Upper lobe of left lung (tissue), 6 donors: ENCODE data around the gene ELL2. TPM values are rescaled to one million over a fixed set of nuclear protein-coding genes. Genes with fewer than 3 reads are reported as not detected.

ENCODE experiments used
- ATAC-seq, 2 donors: fragments of 200-7000 bp; cut with Tn5 transposase; one replicate each; pipeline ENCODE4 v1.9.1; 2022; ENCODE audit warnings: mild to moderate bottlenecking in 2 of 2, moderate library complexity in 2 of 2; ENCODE audit not compliant: low FRiP score in 2 of 2
- DNase-seq, 2 donors: peaks; one replicate each; pipeline ENCODE4 v3.0.0-alpha.2; 2019 to 2020
- H3K27ac ChIP-seq, 4 donors: fragments of 200-600 bp; sonication (generic); one replicate each; pipeline ENCODE4 v1.5.1; 2016 to 2019
- H3K27me3 ChIP-seq, 4 donors: fragments of 200-600 bp; sonication (generic); one replicate each; pipeline ENCODE4 v1.5.1; 2017 to 2019
- H3K36me3 ChIP-seq, 4 donors: fragments of 200-600 bp; sonication (generic); one replicate each; pipeline ENCODE4 v1.5.1; 2016 to 2019
- H3K4me1 ChIP-seq, 4 donors: fragments of 200-600 bp; sonication (generic); one replicate each; pipeline ENCODE4 v1.5.1; 2018 to 2019
- H3K4me3 ChIP-seq, 4 donors: fragments of 200-600 bp; sonication (generic); one replicate each; pipeline ENCODE4 v1.5.1; 2017 to 2019; ENCODE audit warnings: mild to moderate bottlenecking in 2 of 4, moderate library complexity in 1 of 4
- H3K9me3 ChIP-seq, 4 donors: fragments of 200-600 bp; sonication (generic); one replicate each; pipeline ENCODE4 v1.5.1; 2018 to 2019
- EP300 ChIP-seq, 4 donors: sonication (generic); formaldehyde crosslinking; IDR thresholded peaks; one replicate each; pipeline ENCODE4 v1.5.1; 2017; ENCODE audit warnings: antibody characterized with exemption in 4 of 4, control low read depth in 2 of 4
- POLR2A ChIP-seq, 4 donors: fragments of 450-650 bp; IDR thresholded peaks; one replicate each; pipeline ENCODE4 v1.5.1; 2016 to 2017; ENCODE audit warnings: antibody characterized with exemption in 4 of 4, mild to moderate bottlenecking in 2 of 4
- POLR2AphosphoS5 ChIP-seq, 2 donors: sonication (generic); formaldehyde crosslinking; IDR thresholded peaks; one replicate each; pipeline ENCODE4 v1.5.1; 2017; ENCODE audit warnings: antibody characterized with exemption in 2 of 2
- WGBS, 2 donors: methylation state at CpG; one replicate each; pipeline ENCODE4 v1.1.5; 2017 to 2018; 5-methylcytosine and 5-hydroxymethylcytosine counted together
- total RNA-seq, 6 donors: library from RNA; depleted of rRNA in 4 of 6; stranded (reverse); fragments of >200 nt in 4 of 6; gene quantifications; one replicate each; pipeline versions ENCODE4 v1.1.0 to v1.2.1, GENCODE V29; 2016 to 2021
- TF ChIP-seq, protein P1 (sequence below), 6 experiments: fragments of 450-650 bp in 4 of 6; fragments of 200-600 bp in 2 of 6; sonication (generic) in 2 of 6; IDR thresholded peaks; one replicate each; pipeline ENCODE4 v1.5.1; 2016 to 2019; ENCODE audit warnings: antibody characterized with exemption in 6 of 6
- donor health status: DM: no; HTN: no; CAD: no; lungs with moderate emphysema.
- donor health status: DM: no; HTN: yes; CAD: no; lungs with severe emphysema.

ELL2 gene
- total RNA-seq, 6 donors from 2014 or later = 44.4 to 203 (median 54.3) TPM

DNA sequence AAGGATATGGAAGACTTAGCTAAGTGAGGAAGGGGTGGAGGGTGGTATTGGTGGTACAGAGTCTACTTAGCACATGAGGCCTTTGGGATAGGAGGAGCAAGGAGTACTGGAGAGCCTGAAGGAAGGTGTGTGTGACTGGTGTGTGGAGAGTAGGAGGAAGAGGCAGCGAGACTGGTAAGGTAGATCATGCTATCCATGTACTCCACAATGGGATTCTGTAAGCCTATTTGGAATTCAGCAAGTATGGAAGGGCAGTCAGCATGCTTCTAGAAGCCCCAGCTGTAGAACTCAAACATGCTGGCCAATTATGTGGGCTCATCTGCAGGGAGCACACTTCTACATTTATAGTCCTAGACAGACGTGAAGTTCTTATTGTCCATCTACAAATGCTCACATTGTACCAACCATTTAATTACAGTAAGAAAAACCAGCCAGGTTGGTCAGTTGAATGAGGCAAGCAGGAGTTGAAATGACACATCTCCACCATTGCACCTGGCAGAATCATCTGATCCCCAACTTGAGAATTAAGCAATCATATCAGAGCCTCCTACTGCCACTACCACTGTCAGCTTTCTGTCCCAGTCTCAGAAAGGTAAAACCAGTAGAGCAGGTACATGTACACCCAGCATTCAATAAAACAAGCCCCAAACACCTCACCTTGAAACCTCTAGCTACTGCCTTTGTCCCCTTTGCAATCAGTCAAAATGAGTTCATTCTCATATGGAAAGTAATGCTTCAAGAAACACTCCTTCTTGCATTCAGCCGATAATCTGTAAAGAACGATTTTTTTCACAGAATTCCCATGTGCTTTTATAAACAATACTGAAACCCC, 78.2 kb downstream of the ELL2 start:
- ATAC-seq (peak in 1 of 2 donors; percentile 7), DNase-seq (no peak)
- Histone ChIP-seq H3K9me3 (no peaks in the 10 kb centered on the region), H3K4me1 (no peaks in the 10 kb centered on the region), H3K4me3 (no peak overlapping the region), H3K27me3 (no peaks in the 10 kb centered on the region), H3K27ac (no peak overlapping the region), H3K36me3 (peaks cover 0 to 18% (median 2%) of the 10 kb centered on the region in 4 donors)
- TF ChIP-seq EP300 (IDR thresholded peaks at IDR 0.05) = no peak
- no peak for TF ChIP-seq POLR2AphosphoS5 (IDR thresholded peaks at IDR 0.05)
- TF ChIP-seq POLR2A (IDR thresholded peaks at IDR 0.05) = no peak
- TF ChIP-seq, protein P1, sequence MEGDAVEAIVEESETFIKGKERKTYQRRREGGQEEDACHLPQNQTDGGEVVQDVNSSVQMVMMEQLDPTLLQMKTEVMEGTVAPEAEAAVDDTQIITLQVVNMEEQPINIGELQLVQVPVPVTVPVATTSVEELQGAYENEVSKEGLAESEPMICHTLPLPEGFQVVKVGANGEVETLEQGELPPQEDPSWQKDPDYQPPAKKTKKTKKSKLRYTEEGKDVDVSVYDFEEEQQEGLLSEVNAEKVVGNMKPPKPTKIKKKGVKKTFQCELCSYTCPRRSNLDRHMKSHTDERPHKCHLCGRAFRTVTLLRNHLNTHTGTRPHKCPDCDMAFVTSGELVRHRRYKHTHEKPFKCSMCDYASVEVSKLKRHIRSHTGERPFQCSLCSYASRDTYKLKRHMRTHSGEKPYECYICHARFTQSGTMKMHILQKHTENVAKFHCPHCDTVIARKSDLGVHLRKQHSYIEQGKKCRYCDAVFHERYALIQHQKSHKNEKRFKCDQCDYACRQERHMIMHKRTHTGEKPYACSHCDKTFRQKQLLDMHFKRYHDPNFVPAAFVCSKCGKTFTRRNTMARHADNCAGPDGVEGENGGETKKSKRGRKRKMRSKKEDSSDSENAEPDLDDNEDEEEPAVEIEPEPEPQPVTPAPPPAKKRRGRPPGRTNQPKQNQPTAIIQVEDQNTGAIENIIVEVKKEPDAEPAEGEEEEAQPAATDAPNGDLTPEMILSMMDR (IDR thresholded peaks at IDR 0.05) = no peak
- 77 to 83% methylated on average over 4 of the region's 4 CpGs for WGBS, 2 donors

DNA sequence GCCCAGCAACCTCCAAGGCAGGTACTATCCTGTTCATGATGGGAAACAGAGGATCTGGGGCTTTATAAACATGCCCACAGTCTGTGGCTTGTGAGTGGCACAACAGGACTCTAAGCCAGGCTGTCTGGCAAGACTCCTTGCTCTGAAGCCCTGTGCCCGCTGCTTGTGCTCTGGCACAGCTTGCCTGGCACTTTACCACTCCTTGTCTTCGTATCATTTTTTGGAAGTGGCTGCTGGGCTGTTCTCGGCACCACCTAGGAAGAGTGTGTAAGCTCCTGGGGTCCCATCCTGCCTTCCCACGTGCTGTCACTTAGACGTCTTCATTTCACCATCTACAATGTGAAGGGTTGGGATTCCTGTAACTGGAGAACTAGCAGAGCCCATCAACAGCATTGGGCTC, 79.8 kb downstream of the ELL2 start:
- DNase-seq = no peak
- Histone ChIP-seq H3K9me3 (no peaks in the 10 kb centered on the region), H3K4me1 (no peaks in the 10 kb centered on the region), H3K36me3 (peaks cover 0 to 9% (median 0%) of the 10 kb centered on the region in 4 donors), H3K27me3 (no peaks in the 10 kb centered on the region), H3K4me3 (no peak overlapping the region), H3K27ac (no peak overlapping the region)
- ATAC-seq = no peak
- no peak for TF ChIP-seq POLR2AphosphoS5 (IDR thresholded peaks at IDR 0.05)
- TF ChIP-seq POLR2A (IDR thresholded peaks at IDR 0.05) = no peak
- TF ChIP-seq, protein P1 (IDR thresholded peaks at IDR 0.05) = no peak
- no peak for TF ChIP-seq EP300 (IDR thresholded peaks at IDR 0.05)
- 81 to 89% methylated on average over 5 of the region's 5 CpGs for WGBS, 2 donors

DNA sequence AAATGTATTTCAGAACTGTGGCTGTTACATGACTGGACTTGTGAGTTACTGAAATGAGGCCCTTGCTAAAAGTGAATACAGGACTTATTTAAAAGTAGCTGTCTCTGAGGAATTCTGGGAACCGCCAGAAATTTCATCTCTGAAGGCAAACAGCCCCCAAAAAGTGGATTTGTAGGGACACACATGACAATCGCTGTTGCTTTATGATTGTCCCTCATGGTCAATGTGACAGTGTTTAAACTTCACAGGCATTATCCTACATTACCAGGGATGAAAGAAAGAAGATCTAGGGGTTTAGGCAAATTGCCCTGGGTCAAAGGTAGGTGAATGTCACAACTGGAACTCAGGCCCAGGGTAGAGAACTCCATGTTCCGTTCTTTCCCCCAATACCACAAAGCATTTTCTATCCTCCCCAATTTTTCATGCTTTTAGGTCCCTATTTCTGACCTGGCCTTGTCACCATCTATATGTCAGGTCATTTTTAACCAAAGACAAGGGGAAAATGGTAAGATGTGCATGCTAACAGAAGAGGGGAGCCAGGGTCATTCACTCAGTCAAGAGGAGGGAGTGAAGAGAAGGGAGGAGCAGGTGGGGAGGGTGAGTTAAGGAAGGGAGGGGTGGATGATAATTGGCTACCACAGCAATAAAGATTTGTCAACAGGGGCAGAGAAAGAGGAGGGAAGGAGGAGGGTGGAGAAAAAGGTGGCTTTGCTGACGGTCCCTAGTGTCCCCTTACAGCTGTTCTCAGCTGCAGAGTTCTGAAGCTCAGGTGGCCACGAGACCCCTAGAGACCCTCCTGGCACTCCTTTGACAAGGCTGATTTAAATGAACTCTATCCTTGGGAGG, 81.3 kb downstream of the ELL2 start:
- Histone ChIP-seq H3K4me3 (no peak overlapping the region), H3K4me1 (no peaks in the 10 kb centered on the region), H3K36me3 (no peaks in the 10 kb centered on the region), H3K27ac (no peak overlapping the region), H3K9me3 (no peaks in the 10 kb centered on the region), H3K27me3 (no peaks in the 10 kb centered on the region)
- DNase-seq (no peak), ATAC-seq (no peak)
- TF ChIP-seq POLR2AphosphoS5 (IDR thresholded peaks at IDR 0.05) (no peak), EP300 (IDR thresholded peaks at IDR 0.05) (no peak), POLR2A (IDR thresholded peaks at IDR 0.05) (no peak)
- TF ChIP-seq, protein P1 (IDR thresholded peaks at IDR 0.05) = no peak
- 80 to 83% methylated on average over 5 of the region's 5 CpGs for WGBS, 2 donors

DNA sequence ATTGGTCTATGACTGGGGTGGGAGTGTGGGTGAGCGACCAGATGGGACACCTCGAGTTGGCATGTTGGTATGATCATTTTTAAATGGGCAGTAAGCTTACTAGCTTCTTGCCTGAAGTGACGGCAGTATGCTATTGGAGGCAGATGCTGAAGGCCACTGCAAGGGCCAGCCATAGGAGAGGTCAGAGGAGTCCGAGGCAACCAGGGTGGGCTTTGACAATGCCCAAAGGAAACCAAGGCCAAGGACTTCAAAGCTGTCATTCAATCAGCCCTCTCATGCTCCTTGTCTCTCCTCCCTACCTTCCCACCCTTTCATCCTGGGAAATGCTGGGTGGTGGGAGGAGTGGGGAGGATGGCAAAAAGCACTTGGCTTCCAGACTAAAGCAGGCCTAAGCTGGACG, 82.0 kb downstream of the ELL2 start:
- ATAC-seq (no peak), DNase-seq (no peak)
- Histone ChIP-seq H3K36me3 (no peaks in the 10 kb centered on the region), H3K27ac (no peak overlapping the region), H3K9me3 (no peaks in the 10 kb centered on the region), H3K27me3 (no peaks in the 10 kb centered on the region), H3K4me3 (no peak overlapping the region), H3K4me1 (no peaks in the 10 kb centered on the region)
- TF ChIP-seq, protein P1 (IDR thresholded peaks at IDR 0.05) = no peak
- TF ChIP-seq POLR2A (IDR thresholded peaks at IDR 0.05) (no peak), POLR2AphosphoS5 (IDR thresholded peaks at IDR 0.05) (no peak), EP300 (IDR thresholded peaks at IDR 0.05) (no peak)
- WGBS, 2 donors = 83 to 91% methylated on average over 5 of the region's 5 CpGs
